Dendritic cell treated with granulocyte-macrophage colony-stimulating factor and Interleukin-4, amounts not matched to agents 40 ng/mL and 50 ng/mL, for 4 days (primary cell): Measurements from ENCODE around the gene AGRN.
A peak's percentile ranks its signal among the peaks of the same experiment; 100 is the strongest.
"Not testable (repeated sequence)": the region's sequence is repeated elsewhere in the genome, so short reads cannot be mapped to it uniquely, and the experiment has no call there.

Experiments
- H3K27ac Mint-ChIP-seq: one replicate; pipeline ENCODE4 v1.8.0; 2022; ENCODE audit warnings: mild to moderate bottlenecking, mixed read lengths
- H3K27me3 Mint-ChIP-seq: one replicate; pipeline ENCODE4 v1.8.0; 2022; ENCODE audit warnings: mild to moderate bottlenecking, mixed read lengths
- H3K36me3 Mint-ChIP-seq: one replicate; pipeline ENCODE4 v1.8.0; 2022; ENCODE audit warnings: low read depth, mixed read lengths
- H3K4me1 Mint-ChIP-seq: one replicate; pipeline ENCODE4 v1.8.0; 2022; ENCODE audit warnings: low read depth, mixed read lengths
- H3K4me3 Mint-ChIP-seq: one replicate; pipeline ENCODE4 v1.8.0; 2022; ENCODE audit warnings: mild to moderate bottlenecking, moderate library complexity, mixed read lengths
- H3K9me3 Mint-ChIP-seq: one replicate; pipeline ENCODE4 v1.8.0; 2022; ENCODE audit warnings: mixed read lengths
- intact Hi-C: fragments of 100-400 bp; cut with micrococcal nuclease; formaldehyde crosslinking; loops from one replicate; pipeline ENCODE4 v1.15.0; 2022

Gene AGRN

GRCh38 chr1:991275-991674 is 28.6 kb upstream of the AGRN start:
- intact Hi-C loops, H3K4me3 Mint-ChIP-seq, H3K4me1 Mint-ChIP-seq, H3K27ac Mint-ChIP-seq, H3K36me3 Mint-ChIP-seq: not testable (repeated sequence)
- Mint-ChIP-seq H3K27me3 (peaks cover 92% of the 10 kb centered on the region), H3K9me3 (peaks cover 13% of the 10 kb centered on the region)

- peaks cover 13% of the 10 kb centered on the region for H3K9me3 Mint-ChIP-seq
- no peak overlapping the region for H3K27ac Mint-ChIP-seq
- no peak overlapping the region for H3K4me3 Mint-ChIP-seq
- H3K4me1 Mint-ChIP-seq = no peaks in the 10 kb centered on the region
- intact Hi-C loops = no loop called here
- peaks cover 90% of the 10 kb centered on the region for H3K27me3 Mint-ChIP-seq
- no peaks in the 10 kb centered on the region for H3K36me3 Mint-ChIP-seq
Measured at GRCh38 chr1:991895-992294, 28.0 kb upstream of the AGRN start.

GRCh38 chr1:992362-992761 is 27.6 kb upstream of the AGRN start:
- no peak overlapping the region for H3K27ac Mint-ChIP-seq
- H3K36me3 Mint-ChIP-seq = no peaks in the 10 kb centered on the region
- peaks cover 13% of the 10 kb centered on the region for H3K9me3 Mint-ChIP-seq
- peaks cover 93% of the 10 kb centered on the region for H3K27me3 Mint-ChIP-seq
- intact Hi-C loops = no loop called here
- H3K4me3 Mint-ChIP-seq = no peak overlapping the region
- H3K4me1 Mint-ChIP-seq = no peaks in the 10 kb centered on the region

GRCh38 chr1:993379-993995 is 26.4 kb upstream of the AGRN start:
- intact Hi-C loops = no loop called here
- no peaks in the 10 kb centered on the region for H3K36me3 Mint-ChIP-seq
- peaks cover 93% of the 10 kb centered on the region for H3K27me3 Mint-ChIP-seq
- peaks cover 13% of the 10 kb centered on the region for H3K9me3 Mint-ChIP-seq
- H3K27ac Mint-ChIP-seq = no peak overlapping the region
- H3K4me1 Mint-ChIP-seq = no peaks in the 10 kb centered on the region
- no peak overlapping the region for H3K4me3 Mint-ChIP-seq

GRCh38 chr1:994546-994945 is 25.4 kb upstream of the AGRN start:
- peaks cover 13% of the 10 kb centered on the region for H3K9me3 Mint-ChIP-seq
- peaks cover 86% of the 10 kb centered on the region for H3K27me3 Mint-ChIP-seq
- intact Hi-C loops, H3K36me3 Mint-ChIP-seq, H3K4me3 Mint-ChIP-seq, H3K27ac Mint-ChIP-seq, H3K4me1 Mint-ChIP-seq: not testable (repeated sequence)

GRCh38 chr1:995665-996633 is 24.0 kb upstream of the AGRN start:
- intact Hi-C loops = no loop called here
- peaks cover 6% of the 10 kb centered on the region for H3K4me1 Mint-ChIP-seq
- peaks cover 82% of the 10 kb centered on the region for H3K27me3 Mint-ChIP-seq

GRCh38 chr1:996851-997712 is 22.8 kb upstream of the AGRN start:
- no peak overlapping the region for H3K4me3 Mint-ChIP-seq
- H3K9me3 Mint-ChIP-seq = peaks cover 7% of the 10 kb centered on the region
- no peaks in the 10 kb centered on the region for H3K36me3 Mint-ChIP-seq
- H3K27ac Mint-ChIP-seq = no peak overlapping the region
- H3K27me3 Mint-ChIP-seq = peaks cover 78% of the 10 kb centered on the region
- peaks cover 13% of the 10 kb centered on the region for H3K4me1 Mint-ChIP-seq
- intact Hi-C loops = no loop called here

More at GRCh38 chr1:995665-996633, 24.0 kb upstream of the AGRN start:
- H3K9me3 Mint-ChIP-seq = peaks cover 13% of the 10 kb centered on the region
- no peaks in the 10 kb centered on the region for H3K36me3 Mint-ChIP-seq
- H3K4me3 Mint-ChIP-seq = no peak overlapping the region
- no peak overlapping the region for H3K27ac Mint-ChIP-seq

- peaks cover 80% of the 10 kb centered on the region for H3K27me3 Mint-ChIP-seq
- H3K27ac Mint-ChIP-seq = no peak overlapping the region
- peaks cover 1% of the 10 kb centered on the region for H3K9me3 Mint-ChIP-seq
- H3K36me3 Mint-ChIP-seq = no peaks in the 10 kb centered on the region
- no peak overlapping the region for H3K4me3 Mint-ChIP-seq
- intact Hi-C loops = no loop called here
- peaks cover 14% of the 10 kb centered on the region for H3K4me1 Mint-ChIP-seq
Measured at GRCh38 chr1:997713-997992, 22.3 kb upstream of the AGRN start.

- no peaks in the 10 kb centered on the region for H3K9me3 Mint-ChIP-seq
- intact Hi-C loops = no loop called here
- H3K27me3 Mint-ChIP-seq = peaks cover 80% of the 10 kb centered on the region
- peak overlapping the region; percentile 26 for H3K4me3 Mint-ChIP-seq
- no peaks in the 10 kb centered on the region for H3K36me3 Mint-ChIP-seq
- H3K27ac Mint-ChIP-seq = no peak overlapping the region
- H3K4me1 Mint-ChIP-seq = peaks cover 14% of the 10 kb centered on the region
Measured at GRCh38 chr1:997993-998744, 21.8 kb upstream of the AGRN start.

- H3K27me3 Mint-ChIP-seq = peaks cover 80% of the 10 kb centered on the region
- intact Hi-C loops = no loop called here
- no peaks in the 10 kb centered on the region for H3K9me3 Mint-ChIP-seq
- H3K4me1 Mint-ChIP-seq = peaks cover 14% of the 10 kb centered on the region
- no peak overlapping the region for H3K27ac Mint-ChIP-seq
- H3K4me3 Mint-ChIP-seq = no peak overlapping the region
- H3K36me3 Mint-ChIP-seq = no peaks in the 10 kb centered on the region
Measured at GRCh38 chr1:998745-998994, 21.2 kb upstream of the AGRN start.

- Mint-ChIP-seq H3K27me3 (peaks cover 80% of the 10 kb centered on the region), H3K36me3 (no peaks in the 10 kb centered on the region)
Measured at GRCh38 chr1:998995-999724, 20.8 kb upstream of the AGRN start.

GRCh38 chr1:999725-1000356 is 20.1 kb upstream of the AGRN start, which contains the start of gene HES4:
Gene HES4 (minus strand): TSS chr1:1000097. CDS start chr1:999973, 124 bp downstream.
- intact Hi-C loops = no loop called here
- peaks cover 18% of the 10 kb centered on the region for H3K4me1 Mint-ChIP-seq
- H3K36me3 Mint-ChIP-seq = no peaks in the 10 kb centered on the region
- no peaks in the 10 kb centered on the region for H3K9me3 Mint-ChIP-seq
- peak within 1 kb of the TSS; percentile 58 for H3K4me3 Mint-ChIP-seq
- peak within 1 kb of the TSS; percentile 32 for H3K27ac Mint-ChIP-seq
- peaks cover 80% of the 10 kb centered on the region for H3K27me3 Mint-ChIP-seq

More at GRCh38 chr1:998995-999724, 20.8 kb upstream of the AGRN start:
- Mint-ChIP-seq H3K27ac (no peak overlapping the region), H3K4me3 (no peak overlapping the region), H3K4me1 (peaks cover 14% of the 10 kb centered on the region), H3K9me3 (no peaks in the 10 kb centered on the region)
- intact Hi-C loops = no loop called here
